ENCODE data around the gene GNPAT. TPM values are rescaled to one million over a fixed set of nuclear protein-coding genes. Genes with fewer than 3 reads are reported as not detected.

GNPAT gene
- total and polyA plus RNA-seq, 10 of the 15 experiments (the other 5 are each of a cell fraction or from before 2014, with no cell fraction given) = 24.0 to 70.6 (median 47.2) TPM

DNA sequence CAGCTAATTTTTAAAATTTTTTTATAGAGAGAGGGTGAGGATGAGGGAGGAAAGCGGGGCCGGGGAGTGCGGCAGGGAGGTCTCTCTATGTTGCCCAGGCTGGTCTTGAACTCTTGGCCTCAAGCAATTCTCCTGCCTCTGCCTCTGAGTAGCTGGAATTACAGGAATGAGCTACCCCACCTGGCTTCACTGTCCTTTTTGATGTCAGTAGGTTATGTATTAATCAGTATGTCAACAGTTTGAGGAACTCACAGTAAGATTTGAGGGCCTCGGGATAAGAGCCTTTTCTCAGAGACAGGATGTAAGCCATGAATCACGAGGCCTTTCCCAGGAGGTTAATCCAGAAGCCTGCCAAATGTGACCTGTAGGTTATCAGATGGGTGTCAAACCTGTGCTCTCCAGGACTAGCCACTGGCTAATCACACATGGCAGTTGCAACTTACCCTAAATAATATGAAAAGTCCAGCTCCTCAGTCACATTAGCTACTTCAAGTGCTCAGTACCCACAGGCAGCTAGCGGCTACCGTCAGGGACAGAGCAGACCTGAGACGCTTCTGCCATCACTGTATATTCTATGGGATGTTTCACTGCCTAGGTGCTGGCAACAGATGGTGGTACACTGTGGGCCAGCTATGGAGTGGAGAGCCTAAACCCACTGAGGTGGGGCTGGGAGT, 46.0 kb upstream of the GNPAT start:
- Histone ChIP-seq H3K36me3 (ENCODE audit: control insufficient read depth in 2 of 2, insufficient read depth in 2 of 2, low read length in 1 of 2) (no peaks in the 10 kb centered on the region), H3K9ac (ENCODE audit: control insufficient read depth, insufficient read depth, low read length) (no peak overlapping the region), H3K4me2 (ENCODE audit: control insufficient read depth, insufficient read depth) (no peak overlapping the region), H3K27me3 (replicated peaks in 1 of 2; ENCODE audit: control insufficient read depth in 2 of 2, insufficient read depth in 2 of 2, low read length in 1 of 2) (no peaks in the 10 kb centered on the region; a peak in 1 of 4 replicates), H2AFZ (ENCODE audit: control insufficient read depth, low read depth, low read length) (no peak overlapping the region), H3K4me3 (no peak overlapping the region), H3K4me1 (ENCODE audit: control insufficient read depth, insufficient read depth, low read length) (no peaks in the 10 kb centered on the region), H3K27ac (ENCODE audit: control insufficient read depth, insufficient read depth) (no peak overlapping the region), H3K79me2 (ENCODE audit: control insufficient read depth, insufficient read depth, low read length) (no peaks in the 10 kb centered on the region), H3K9me3 (replicated peaks; ENCODE audit: control insufficient read depth, insufficient read depth, low read length) (no peaks in the 10 kb centered on the region), H4K20me1 (ENCODE audit: control insufficient read depth, insufficient read depth) (no peaks in the 10 kb centered on the region)
- TF ChIP-seq RAD51 (IDR thresholded peaks at IDR 0.05) (no peak), BCL11A (IDR thresholded peaks at IDR 0.05; ENCODE audit: low read depth, low read length) (no peak), CREB1 (IDR thresholded peaks at IDR 0.05; ENCODE audit: low read depth) (no peak), LARP7 (IDR thresholded peaks at IDR 0.05) (no peak), BACH1 (IDR thresholded peaks at IDR 0.05; ENCODE audit: borderline replicate concordance) (no peak)
- ChIA-PET SMC1A (ENCODE audit: uncharacterized antibody, unreplicated experiment) (no interaction called here), POLR2A (no interaction called here), RAD21 (ENCODE audit: unreplicated experiment) (no interaction called here), CTCF (no interaction called here)
- intact Hi-C loops (cut with micrococcal nuclease; ENCODE audit: unreplicated experiment) (no loop called here), in situ Hi-C loops (cut with MboI) (no loop called here)
- FAIRE-seq = no peak
- 56% methylated on average over 8 of the region's 8 CpGs for WGBS (ENCODE audit: insufficient coverage, insufficient replicate concordance, low lambda C conversion rate, missing lambda C conversion rate)
- DNase-seq (ENCODE audit: low read depth, low spot score) = no peak
- no TSS peak for BruUV-seq (replicated peaks)
- no peak for ATAC-seq

- ChIA-PET SMC1A (ENCODE audit: uncharacterized antibody, unreplicated experiment) (no interaction called here), CTCF (no interaction called here), POLR2A (no interaction called here), RAD21 (ENCODE audit: unreplicated experiment) (no interaction called here)
- Histone ChIP-seq H3K36me3 (ENCODE audit: control insufficient read depth in 2 of 2, insufficient read depth in 2 of 2, low read length in 1 of 2) (no peaks in the 10 kb centered on the region), H3K4me2 (ENCODE audit: control insufficient read depth, insufficient read depth) (no peak overlapping the region), H3K9me3 (replicated peaks; ENCODE audit: control insufficient read depth, insufficient read depth, low read length) (no peaks in the 10 kb centered on the region), H3K27ac (ENCODE audit: control insufficient read depth, insufficient read depth) (no peak overlapping the region), H3K4me3 (no peak overlapping the region), H3K4me1 (ENCODE audit: control insufficient read depth, insufficient read depth, low read length) (no peaks in the 10 kb centered on the region), H3K79me2 (ENCODE audit: control insufficient read depth, insufficient read depth, low read length) (no peaks in the 10 kb centered on the region), H3K27me3 (replicated peaks in 1 of 2; ENCODE audit: control insufficient read depth in 2 of 2, insufficient read depth in 2 of 2, low read length in 1 of 2) (no peaks in the 10 kb centered on the region; a peak in 1 of 4 replicates), H4K20me1 (ENCODE audit: control insufficient read depth, insufficient read depth) (no peaks in the 10 kb centered on the region), H3K9ac (ENCODE audit: control insufficient read depth, insufficient read depth, low read length) (no peak overlapping the region), H2AFZ (ENCODE audit: control insufficient read depth, low read depth, low read length) (no peak overlapping the region)
- DNase-seq (ENCODE audit: low read depth, low spot score) = no peak
- WGBS (ENCODE audit: insufficient coverage, insufficient replicate concordance, low lambda C conversion rate, missing lambda C conversion rate) = 0% methylated on average over 3 of the region's 3 CpGs
- no peak for FAIRE-seq
- BruUV-seq (replicated peaks) = no TSS peak
- no peak for ATAC-seq
- in situ Hi-C loops (cut with MboI) = no loop called here
- intact Hi-C loops (cut with micrococcal nuclease; ENCODE audit: unreplicated experiment) = no loop called here
- TF ChIP-seq NFYA (IDR thresholded peaks at IDR 0.05; ENCODE audit: borderline replicate concordance, low read depth, low read length) = no peak
- no peak for TF ChIP-seq RAD21 (IDR thresholded peaks at IDR 0.05; ENCODE audit: insufficient read depth, low read depth, low read length)
- TF ChIP-seq EP300 (IDR thresholded peaks at IDR 0.05; ENCODE audit: borderline replicate concordance in 1 of 2, control insufficient read depth in 1 of 2, low read depth in 2 of 2, low read length in 2 of 2) = no peak
- TF ChIP-seq, protein P1, sequence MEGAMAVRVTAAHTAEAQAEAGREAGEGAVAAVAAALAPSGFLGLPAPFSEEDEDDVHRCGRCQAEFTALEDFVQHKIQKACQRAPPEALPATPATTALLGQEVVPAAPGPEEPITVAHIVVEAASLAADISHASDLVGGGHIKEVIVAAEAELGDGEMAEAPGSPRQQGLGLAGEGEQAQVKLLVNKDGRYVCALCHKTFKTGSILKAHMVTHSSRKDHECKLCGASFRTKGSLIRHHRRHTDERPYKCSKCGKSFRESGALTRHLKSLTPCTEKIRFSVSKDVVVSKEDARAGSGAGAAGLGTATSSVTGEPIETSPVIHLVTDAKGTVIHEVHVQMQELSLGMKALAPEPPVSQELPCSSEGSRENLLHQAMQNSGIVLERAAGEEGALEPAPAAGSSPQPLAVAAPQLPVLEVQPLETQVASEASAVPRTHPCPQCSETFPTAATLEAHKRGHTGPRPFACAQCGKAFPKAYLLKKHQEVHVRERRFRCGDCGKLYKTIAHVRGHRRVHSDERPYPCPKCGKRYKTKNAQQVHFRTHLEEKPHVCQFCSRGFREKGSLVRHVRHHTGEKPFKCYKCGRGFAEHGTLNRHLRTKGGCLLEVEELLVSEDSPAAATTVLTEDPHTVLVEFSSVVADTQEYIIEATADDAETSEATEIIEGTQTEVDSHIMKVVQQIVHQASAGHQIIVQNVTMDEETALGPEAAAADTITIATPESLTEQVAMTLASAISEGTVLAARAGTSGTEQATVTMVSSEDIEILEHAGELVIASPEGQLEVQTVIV (IDR thresholded peaks at IDR 0.05; ENCODE audit: borderline replicate concordance, partially characterized antibody) = no peak
- TF ChIP-seq, protein P2, sequence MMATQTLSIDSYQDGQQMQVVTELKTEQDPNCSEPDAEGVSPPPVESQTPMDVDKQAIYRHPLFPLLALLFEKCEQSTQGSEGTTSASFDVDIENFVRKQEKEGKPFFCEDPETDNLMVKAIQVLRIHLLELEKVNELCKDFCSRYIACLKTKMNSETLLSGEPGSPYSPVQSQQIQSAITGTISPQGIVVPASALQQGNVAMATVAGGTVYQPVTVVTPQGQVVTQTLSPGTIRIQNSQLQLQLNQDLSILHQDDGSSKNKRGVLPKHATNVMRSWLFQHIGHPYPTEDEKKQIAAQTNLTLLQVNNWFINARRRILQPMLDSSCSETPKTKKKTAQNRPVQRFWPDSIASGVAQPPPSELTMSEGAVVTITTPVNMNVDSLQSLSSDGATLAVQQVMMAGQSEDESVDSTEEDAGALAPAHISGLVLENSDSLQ (IDR thresholded peaks at IDR 0.05) = no peak
- no peak for TF ChIP-seq NR2C2 (IDR thresholded peaks at IDR 0.05; ENCODE audit: borderline replicate concordance, control insufficient read depth, insufficient read length, low read depth)
- TF ChIP-seq POLR2A (IDR thresholded peaks at IDR 0.05; ENCODE audit: low read depth, low read length) = no peak
- no peak for TF ChIP-seq NKRF (conservative IDR thresholded peaks at IDR 0.05)
These were observed 44.7 kb upstream of the GNPAT start for GRCh38 chr1:231196307-231196706.

Data from GM12878 (cell line).